AG04449 (cell line): ENCODE data around the gene GGT1.
"Not testable (repeated sequence)": the region's sequence is repeated elsewhere in the genome, so short reads cannot be mapped to it uniquely, and the experiment has no call there.

Source experiments
- CTCF ChIA-PET: fragments of 350-600 bp; formaldehyde crosslinking; extraction: SDS; loops from one replicate; lab custom pipeline; 2021; ENCODE audit warnings: antibody characterized with exemption; lab: Yijun Ruan, JAX
- POLR2A ChIA-PET: fragments of 400-600, 350-600 bp; formaldehyde crosslinking; extraction: SDS; loops from one replicate; lab custom pipeline; 2020; ENCODE audit warnings: antibody characterized with exemption, inconsistent platforms; lab: Yijun Ruan, JAX
- DNase-seq: peaks from one replicate; pipeline ENCODE4 v3.0.0-alpha.2; 2010; ENCODE audit warnings: low read depth, low spot score
- H3K4me3 ChIP-seq: 2 replicates; pipeline ENCODE4 v1.5.1; 2011; ENCODE audit warnings: low read depth, mild to moderate bottlenecking, control low read depth, low read length
- CTCF ChIP-seq: IDR thresholded peaks from one replicate; pipeline ENCODE4 v1.5.1; 2011; ENCODE audit warnings: mild to moderate bottlenecking, moderate library complexity, low read length, control low read depth, inconsistent platforms; ENCODE audit not compliant: insufficient read depth; ENCODE audit errors: missing control alignments

GGT1 gene

GRCh38 chr22:24621244-24621643, 18.3 kb downstream of the GGT1 start:
- POLR2A ChIA-PET, H3K4me3 ChIP-seq, DNase-seq, CTCF ChIA-PET: not testable (repeated sequence)

DNA sequence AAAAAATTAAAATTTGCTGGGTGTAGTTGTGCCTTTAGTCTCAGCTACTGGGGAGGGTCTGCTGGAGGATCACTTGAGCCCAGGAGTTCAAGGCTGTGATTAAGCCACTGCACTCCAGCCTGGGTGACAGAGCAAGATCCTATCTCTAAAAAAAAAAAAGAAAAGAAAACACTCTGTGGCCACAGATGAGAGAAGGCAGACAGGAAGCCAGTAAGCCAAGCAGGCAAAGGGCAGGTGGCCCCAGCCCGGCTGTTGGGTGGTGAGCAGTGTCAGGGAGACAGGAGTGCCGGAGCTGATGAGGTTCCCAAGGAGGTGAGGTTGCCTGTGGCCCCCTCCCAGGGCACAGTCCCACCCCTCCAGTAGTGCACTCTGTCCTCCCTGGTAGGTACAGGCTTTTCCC, 19.6 kb downstream of the GGT1 start:
- POLR2A ChIA-PET, DNase-seq, H3K4me3 ChIP-seq, CTCF ChIA-PET: not testable (repeated sequence)

- CTCF ChIA-PET, H3K4me3 ChIP-seq, DNase-seq, POLR2A ChIA-PET: not testable (repeated sequence)
These were observed 24.9 kb downstream of the GGT1 start for GRCh38 chr22:24627911-24628310.

GRCh38 chr22:24629069-24629468, 26.1 kb downstream of the GGT1 start:
- peak; percentile 26 for TF ChIP-seq CTCF
- DNase-seq, H3K4me3 ChIP-seq, POLR2A ChIA-PET, CTCF ChIA-PET: not testable (repeated sequence)

- DNase-seq, CTCF ChIA-PET, H3K4me3 ChIP-seq, POLR2A ChIA-PET: not testable (repeated sequence)
These were observed 27.9 kb downstream of the GGT1 start for GRCh38 chr22:24630812-24631427.

DNA sequence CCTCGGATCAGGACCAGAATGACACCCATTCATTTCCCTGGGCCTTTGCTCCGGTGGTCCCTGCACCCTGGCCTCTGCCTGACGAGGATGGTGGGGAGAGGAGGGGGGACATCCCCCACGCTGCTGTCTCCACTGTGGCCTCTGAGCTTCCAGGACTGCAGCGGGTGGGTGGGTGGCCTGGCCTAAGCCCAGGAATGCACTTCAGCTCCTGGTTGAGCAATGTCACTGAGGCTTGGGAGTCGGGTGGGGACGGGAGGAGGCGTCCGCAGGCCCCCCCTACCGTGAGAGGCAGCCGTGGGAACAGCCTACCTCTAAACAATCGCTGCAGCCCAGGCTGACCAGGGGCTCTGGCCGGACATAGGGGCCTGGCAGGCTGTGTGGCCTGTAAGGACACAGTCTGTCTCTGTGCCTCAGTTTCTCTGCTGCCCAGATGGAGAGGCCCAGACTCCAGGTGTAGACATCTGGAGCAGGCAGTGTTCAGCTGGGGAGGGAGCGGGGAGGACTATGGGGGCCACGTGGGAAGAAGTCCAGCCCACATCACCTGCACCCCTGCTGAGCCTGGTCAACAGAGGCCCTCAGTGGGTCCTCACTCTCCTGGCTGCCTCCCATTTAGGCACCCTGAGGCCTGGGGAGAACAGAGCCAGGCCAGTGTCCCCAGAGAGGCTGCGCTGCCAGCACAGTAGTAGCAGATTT, 28.6 kb downstream of the GGT1 start:
- CTCF ChIA-PET, DNase-seq, POLR2A ChIA-PET, H3K4me3 ChIP-seq: not testable (repeated sequence)

DNA sequence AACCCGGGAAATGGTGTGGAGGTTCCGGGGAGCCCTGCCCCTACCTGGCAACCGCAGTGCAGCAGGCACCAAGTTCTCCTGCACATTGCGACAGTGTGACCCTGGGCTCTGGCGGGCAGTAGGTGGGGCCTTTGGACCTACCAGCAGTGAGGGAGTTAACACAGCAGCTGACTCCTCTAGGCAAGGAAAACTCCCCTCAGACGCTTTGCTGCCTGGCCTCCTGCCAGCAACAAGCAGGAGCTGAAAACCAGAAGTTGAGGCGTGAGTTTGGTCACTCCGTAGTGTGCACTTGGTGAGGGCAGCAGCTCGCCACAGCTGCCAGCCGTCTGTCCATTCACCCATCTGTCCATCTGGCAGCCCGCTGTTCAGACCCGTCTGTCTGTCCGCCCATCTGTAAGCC, 29.6 kb downstream of the GGT1 start:
- DNase-seq, CTCF ChIA-PET, POLR2A ChIA-PET, H3K4me3 ChIP-seq: not testable (repeated sequence)

DNA sequence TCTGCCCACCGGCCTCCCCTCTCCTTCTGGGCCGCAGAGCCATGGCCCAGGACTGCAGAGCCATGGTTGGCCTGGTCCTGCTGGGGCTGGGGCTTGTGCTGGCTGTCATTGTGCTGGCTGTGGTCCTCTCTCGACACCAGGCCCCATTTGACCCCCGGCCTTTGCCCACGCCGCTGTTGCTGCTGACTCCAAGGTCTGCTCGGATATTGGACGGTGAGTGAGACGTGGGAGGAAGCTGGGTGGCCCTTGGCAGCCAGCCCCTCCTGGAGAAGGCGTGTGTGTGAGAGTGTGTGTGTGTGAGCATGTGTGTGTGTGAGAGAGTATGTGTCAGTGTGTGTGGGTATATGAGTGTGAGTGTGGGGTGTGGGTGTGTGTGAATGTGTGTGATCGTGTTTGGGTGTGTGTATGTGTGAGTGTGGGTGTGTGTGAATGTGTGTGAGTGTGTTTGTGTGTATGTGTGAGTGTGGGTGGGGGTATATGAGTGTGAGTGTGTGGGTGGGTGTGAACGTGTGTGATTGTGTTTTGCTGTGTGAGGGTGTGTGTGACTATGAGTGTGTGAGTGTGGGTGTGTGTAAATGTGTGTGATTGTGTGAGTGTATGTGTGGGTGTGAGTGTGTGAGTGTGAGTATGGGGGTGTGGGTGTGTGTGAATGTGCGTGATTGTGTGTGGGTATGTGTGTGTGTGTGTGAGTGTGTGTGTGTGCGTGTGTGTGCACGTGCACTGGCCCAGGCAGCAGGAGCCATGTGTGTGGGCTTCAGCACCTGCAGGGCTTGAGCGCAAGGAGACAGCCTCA, 30.4 kb downstream of the GGT1 start:
- POLR2A ChIA-PET, DNase-seq, H3K4me3 ChIP-seq, CTCF ChIA-PET: not testable (repeated sequence)

DNA sequence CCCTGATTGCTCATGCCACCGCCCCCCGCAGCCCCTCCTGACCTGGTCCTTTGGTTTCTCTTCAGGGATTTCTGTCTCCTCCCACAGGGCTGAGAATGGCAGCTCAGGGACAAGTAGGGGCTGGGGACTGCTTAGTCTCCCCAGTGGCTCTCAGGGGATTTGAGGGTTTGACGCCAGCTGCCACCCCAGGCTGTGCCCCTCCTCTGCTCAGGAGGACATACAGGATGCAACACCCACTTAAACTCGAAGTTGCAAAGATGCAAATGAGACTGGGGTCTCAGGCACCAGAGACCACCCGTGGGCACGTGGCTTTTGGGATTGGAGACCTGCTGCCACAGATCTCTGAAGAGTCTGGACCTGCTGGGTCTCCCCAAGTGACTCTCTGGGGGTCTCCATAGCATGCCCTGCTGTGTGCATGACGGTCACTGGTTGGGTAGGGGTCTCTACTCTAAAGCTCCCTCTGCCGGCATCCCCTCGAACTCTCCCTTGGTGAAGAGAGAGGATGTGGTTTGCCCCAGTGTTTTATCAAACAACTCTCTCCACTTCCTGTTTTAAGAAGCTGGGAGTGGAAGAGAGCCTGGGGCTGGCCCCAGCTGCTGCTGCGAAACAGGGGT, 31.9 kb downstream of the GGT1 start:
- POLR2A ChIA-PET, H3K4me3 ChIP-seq, DNase-seq: not testable (repeated sequence)
- CTCF ChIA-PET = interaction anchor here (0.6 kb wide), 1 partner anchor 25 kb away, joined by 3 read pairs; no protein-coding TSS in a partner anchor

- DNase-seq, POLR2A ChIA-PET, H3K4me3 ChIP-seq, CTCF ChIA-PET: not testable (repeated sequence)
These were observed 33.5 kb downstream of the GGT1 start for GRCh38 chr22:24636513-24636912.

- CTCF ChIA-PET, DNase-seq, POLR2A ChIA-PET, H3K4me3 ChIP-seq: not testable (repeated sequence)
These were observed 39.3 kb downstream of the GGT1 start for GRCh38 chr22:24642307-24642706.

DNA sequence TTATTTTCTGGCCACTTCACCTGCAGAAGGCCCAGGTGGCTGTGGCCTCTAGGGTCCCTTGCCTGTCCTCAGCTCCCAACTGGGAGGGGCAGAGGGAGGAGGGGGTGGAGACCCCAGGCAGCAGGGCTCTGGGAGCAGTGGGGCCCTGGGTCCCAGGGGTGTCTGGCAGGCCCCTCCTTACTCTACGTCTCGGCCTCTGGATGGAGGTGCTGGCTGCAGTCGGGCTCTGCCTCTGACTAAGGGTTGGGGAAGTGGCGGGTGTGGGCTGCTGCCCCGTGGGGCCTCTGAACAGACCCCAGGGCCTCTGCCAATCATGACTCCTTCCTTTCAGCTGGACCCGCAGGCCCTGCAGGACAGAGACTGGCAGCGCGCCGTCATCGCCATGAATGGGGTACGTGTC, 41.4 kb downstream of the GGT1 start:
- H3K4me3 ChIP-seq, POLR2A ChIA-PET, DNase-seq, CTCF ChIA-PET: not testable (repeated sequence)

DNA sequence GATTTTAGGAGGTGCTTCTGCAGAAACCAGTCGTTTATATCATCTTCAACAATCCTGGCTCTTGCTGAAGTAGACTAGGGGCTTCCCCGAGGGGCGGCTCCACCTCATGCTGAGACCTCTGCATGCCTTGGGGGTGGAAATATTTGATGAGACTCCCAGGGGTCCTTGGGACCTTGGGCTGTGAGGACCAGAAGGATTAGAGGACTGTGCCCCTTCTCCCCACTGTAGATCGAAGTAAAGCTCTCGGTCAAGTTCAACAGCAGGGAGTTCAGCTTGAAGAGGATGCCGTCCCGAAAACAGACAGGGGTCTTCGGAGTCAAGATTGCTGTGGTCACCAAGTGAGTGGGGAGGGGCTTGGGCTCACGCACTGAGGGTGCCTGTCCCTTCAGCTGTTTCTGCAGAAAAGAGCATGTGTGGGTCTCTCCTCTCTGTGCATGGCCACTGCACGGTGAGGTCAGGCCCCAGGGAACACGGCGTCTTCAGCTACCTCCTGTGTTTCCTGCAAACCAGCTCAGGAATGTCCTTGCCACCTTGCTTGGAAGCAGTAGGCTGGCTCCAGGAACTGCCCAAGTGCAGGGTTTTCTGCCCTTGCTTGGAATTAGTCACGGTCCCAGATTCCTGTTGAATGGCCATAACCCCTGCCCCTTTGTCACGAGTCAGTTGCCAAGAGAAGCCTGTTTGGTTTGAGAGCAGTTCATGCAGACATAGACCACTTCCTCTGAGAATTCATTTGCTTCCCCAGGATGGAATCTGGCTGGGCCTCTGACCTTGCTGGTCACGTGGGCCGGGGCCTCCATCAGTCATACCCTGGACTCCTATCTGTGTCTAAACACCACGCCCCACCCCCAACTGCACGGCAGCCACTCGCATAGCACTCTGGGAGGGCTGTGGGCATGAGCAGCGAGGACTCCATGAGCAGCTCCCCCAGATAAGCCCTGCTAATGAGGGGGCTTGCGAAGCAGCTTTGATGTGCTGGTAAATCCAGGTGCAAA, 42.7 kb downstream of the GGT1 start:
- CTCF ChIA-PET = not testable (repeated sequence)

DNA sequence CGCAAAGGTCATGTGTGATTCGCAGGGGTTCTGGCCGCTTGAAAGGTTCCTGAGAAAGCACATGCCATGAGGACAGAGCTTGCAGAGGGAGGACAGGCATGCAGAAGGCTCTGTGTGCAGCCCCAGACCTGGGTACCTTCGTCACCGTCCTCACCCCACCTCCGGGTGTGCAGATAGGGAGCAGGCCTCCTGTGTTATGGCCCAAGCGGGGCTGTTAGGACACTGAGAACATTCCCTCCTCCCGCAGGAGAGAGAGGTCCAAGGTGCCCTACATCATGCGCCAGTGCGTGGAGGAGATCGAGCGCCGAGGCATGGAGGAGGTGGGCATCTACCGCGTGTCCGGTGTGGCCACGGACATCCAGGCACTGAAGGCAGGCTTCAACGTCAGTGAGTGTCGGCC, 43.8 kb downstream of the GGT1 start:
- POLR2A ChIA-PET, CTCF ChIA-PET, DNase-seq, H3K4me3 ChIP-seq: not testable (repeated sequence)

More for the DNA sequence above, 42.7 kb downstream of the GGT1 start:
- POLR2A ChIA-PET, DNase-seq, H3K4me3 ChIP-seq: not testable (repeated sequence)
